ENCODE data around the gene CD99.

- TF ChIP-seq CTCF (IDR thresholded peaks at IDR 0.05): no peak
- TF ChIP-seq POLR2A (IDR thresholded peaks at IDR 0.05): no peak
Measured at GRCh38 chrX:2689773-2690666, 1.1 kb upstream of the CD99 start.
